NCI-H82 (cell line): ENCODE results near the gene FIZ1.
A peak's percentile ranks its signal among the peaks of the same experiment; 100 is the strongest.

Experiments
- DNase-seq: peaks from one replicate; lab custom pipeline; 2025; lab: John Stamatoyannopoulos, UW

Gene FIZ1

GRCh38 chr19:55635334-55635717 lies 36.0 kb upstream of the FIZ1 start:
- no peak for DNase-seq

GRCh38 chr19:55633861-55634260 lies 34.5 kb upstream of the FIZ1 start:
- no peak for DNase-seq

GRCh38 chr19:55632463-55632834 lies 33.1 kb upstream of the FIZ1 start:
- peak; percentile 97 for DNase-seq

- DNase-seq, result no peak
Measured at GRCh38 chr19:55626350-55626749, 27.0 kb upstream of the FIZ1 start.

GRCh38 chr19:55625004-55625326 lies 25.6 kb upstream of the FIZ1 start:
- no peak for DNase-seq

GRCh38 chr19:55624109-55625003 lies 25.0 kb upstream of the FIZ1 start, which contains the start of gene ZNF784:
Gene ZNF784, minus strand, starts transcription at chr19:55624566. Its CDS starts 5 bp downstream, at chr19:55624561.
- DNase-seq, result peak; percentile 97

- DNase-seq, result no peak
Measured at GRCh38 chr19:55623561-55623960, 24.2 kb upstream of the FIZ1 start.

- no peak for DNase-seq
Measured at GRCh38 chr19:55623130-55623529, 23.8 kb upstream of the FIZ1 start.

- no peak for DNase-seq
Measured at GRCh38 chr19:55622242-55622969, 23.1 kb upstream of the FIZ1 start.

DNA sequence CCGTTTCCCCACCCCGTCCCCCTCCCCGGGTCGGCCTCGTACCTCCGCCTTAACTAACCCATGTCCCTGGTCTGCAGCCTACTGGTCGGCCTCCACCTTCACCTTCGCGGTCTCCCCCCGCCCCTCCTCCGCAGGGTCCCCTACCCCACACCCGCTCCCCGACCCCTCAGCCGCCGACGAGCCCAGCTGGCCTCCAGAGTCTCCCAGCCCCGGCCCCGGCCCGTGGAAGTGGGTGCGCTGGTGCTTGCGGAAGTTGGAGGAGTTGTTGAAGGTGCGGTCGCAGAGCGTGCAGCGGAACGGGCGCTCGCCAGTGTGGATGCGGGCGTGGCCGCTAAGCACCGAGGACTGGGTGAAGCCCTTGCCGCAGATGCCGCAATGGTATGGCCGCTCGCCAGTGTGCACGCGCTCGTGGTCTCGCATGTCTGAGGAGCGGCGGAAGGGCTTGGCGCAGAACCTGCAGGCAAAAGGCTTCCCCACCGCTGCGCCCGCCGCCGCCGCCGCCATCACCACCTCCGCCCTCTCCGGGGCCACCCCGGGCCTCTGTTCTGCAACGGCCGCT lies 22.4 kb upstream of the FIZ1 start:
- DNase-seq, result no peak

- no peak for DNase-seq
Measured at GRCh38 chr19:55621205-55621672, 21.9 kb upstream of the FIZ1 start.

DNA sequence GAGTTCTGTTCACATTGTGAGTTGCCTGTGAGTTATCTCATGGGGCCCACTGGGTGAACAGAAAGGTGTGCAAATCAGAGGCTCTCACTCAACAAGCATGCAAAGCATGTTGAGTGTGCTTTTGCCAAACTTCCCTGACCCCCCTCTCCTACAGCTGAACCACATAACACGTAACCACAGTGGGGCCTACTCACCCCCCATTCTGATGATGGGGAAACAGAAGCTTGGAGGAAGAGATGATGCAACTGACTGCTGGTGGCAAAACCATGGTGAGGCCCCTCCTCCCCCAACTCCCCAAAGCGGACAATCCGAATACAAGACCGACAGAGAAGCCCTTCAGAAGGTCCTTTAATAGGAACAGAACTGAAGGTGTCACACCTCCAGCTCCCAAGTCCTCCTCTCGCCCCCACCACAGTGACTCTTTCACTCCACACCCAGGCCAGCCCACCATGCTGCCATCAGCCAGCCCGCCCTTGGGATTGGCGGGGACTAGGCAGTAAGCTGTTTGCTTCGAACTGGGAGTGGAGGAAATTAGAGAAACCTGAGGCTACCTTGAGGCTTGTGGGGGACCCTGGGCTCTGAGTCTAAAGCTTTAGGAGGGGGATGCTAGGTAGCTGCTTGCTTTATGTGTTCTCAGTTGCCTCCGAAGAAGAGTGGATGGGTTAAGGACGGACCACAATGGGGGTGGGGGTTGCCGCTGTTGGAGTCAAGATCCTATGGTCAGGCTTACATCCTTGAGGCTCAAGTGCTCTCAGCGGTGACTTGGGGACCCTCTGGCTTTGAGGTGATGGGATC lies 21.3 kb upstream of the FIZ1 start:
- no peak for DNase-seq

- DNase-seq, result no peak
Measured at GRCh38 chr19:55619286-55619685, 20.0 kb upstream of the FIZ1 start.

- no peak for DNase-seq
Measured at GRCh38 chr19:55618426-55618825, 19.1 kb upstream of the FIZ1 start.

- no peak for DNase-seq
Measured at GRCh38 chr19:55617426-55617825, 18.1 kb upstream of the FIZ1 start.

GRCh38 chr19:55616395-55616875 lies 17.1 kb upstream of the FIZ1 start:
- DNase-seq, result no peak

GRCh38 chr19:55615543-55616394 lies 16.5 kb upstream of the FIZ1 start:
- no peak for DNase-seq

DNA sequence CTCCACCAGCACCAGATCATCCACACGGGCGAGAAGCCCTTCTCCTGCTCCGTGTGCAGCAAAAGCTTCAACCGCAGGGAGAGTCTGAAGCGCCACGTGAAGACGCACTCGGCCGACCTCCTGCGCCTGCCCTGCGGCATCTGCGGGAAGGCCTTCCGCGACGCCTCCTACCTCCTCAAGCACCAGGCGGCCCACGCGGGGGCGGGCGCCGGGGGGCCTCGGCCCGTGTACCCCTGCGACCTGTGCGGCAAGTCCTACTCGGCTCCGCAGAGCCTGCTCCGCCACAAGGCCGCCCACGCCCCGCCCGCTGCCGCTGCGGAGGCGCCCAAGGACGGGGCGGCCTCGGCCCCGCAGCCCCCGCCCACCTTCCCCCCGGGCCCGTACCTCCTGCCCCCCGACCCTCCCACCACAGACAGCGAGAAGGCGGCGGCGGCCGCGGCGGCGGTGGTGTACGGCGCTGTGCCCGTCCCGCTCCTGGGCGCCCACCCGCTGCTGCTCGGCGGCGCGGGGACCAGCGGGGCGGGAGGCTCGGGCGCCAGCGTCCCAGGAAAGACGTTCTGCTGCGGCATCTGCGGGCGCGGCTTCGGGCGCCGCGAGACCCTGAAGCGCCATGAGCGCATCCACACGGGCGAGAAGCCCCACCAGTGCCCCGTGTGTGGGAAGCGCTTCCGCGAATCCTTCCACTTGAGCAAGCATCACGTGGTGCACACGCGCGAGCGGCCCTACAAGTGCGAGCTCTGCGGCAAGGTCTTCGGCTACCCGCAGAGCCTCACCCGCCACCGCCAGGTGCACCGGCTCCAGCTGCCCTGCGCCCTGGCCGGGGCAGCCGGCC lies 15.6 kb upstream of the FIZ1 start:
- DNase-seq, result no peak

- DNase-seq, result no peak
Measured at GRCh38 chr19:55613930-55614710, 14.8 kb upstream of the FIZ1 start.
